ENCODE results near the gene SPEN.

The SPEN gene

GRCh38 chr1:15928971-15929965, 81.8 kb downstream of the SPEN start:
- Mint-ChIP-seq H3K4me3 (no peak overlapping the region), H3K4me1 (no peaks in the 10 kb centered on the region), H3K36me3 (ENCODE audit: low read depth) (peaks cover 91% of the 10 kb centered on the region), H3K27ac (no peak overlapping the region), H3K9me3 (peaks cover 3% of the 10 kb centered on the region), H3K27me3 (ENCODE audit: low read depth, poor library complexity) (no peaks in the 10 kb centered on the region)
- TF ChIP-seq, protein P1, sequence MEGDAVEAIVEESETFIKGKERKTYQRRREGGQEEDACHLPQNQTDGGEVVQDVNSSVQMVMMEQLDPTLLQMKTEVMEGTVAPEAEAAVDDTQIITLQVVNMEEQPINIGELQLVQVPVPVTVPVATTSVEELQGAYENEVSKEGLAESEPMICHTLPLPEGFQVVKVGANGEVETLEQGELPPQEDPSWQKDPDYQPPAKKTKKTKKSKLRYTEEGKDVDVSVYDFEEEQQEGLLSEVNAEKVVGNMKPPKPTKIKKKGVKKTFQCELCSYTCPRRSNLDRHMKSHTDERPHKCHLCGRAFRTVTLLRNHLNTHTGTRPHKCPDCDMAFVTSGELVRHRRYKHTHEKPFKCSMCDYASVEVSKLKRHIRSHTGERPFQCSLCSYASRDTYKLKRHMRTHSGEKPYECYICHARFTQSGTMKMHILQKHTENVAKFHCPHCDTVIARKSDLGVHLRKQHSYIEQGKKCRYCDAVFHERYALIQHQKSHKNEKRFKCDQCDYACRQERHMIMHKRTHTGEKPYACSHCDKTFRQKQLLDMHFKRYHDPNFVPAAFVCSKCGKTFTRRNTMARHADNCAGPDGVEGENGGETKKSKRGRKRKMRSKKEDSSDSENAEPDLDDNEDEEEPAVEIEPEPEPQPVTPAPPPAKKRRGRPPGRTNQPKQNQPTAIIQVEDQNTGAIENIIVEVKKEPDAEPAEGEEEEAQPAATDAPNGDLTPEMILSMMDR (IDR thresholded peaks at IDR 0.05) = no peak
- no peak for DNase-seq

DNA sequence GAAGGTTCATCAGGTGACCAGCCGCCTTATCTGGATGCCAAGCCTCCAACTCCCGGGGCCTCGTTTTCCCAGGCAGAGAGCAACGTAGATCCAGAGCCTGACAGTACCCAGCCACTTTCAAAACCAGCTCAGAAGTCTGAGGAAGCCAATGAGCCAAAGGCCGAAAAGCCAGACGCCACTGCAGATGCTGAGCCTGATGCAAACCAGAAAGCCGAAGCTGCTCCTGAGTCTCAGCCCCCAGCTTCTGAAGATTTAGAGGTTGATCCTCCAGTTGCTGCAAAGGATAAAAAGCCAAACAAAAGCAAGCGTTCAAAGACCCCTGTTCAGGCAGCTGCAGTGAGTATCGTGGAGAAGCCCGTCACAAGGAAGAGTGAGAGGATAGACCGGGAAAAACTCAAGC, 83.9 kb downstream of the SPEN start:
- peak overlapping the region; percentile 11 for H3K27ac Mint-ChIP-seq
- no peaks in the 10 kb centered on the region for H3K27me3 Mint-ChIP-seq (ENCODE audit: low read depth, poor library complexity)
- peaks cover 91% of the 10 kb centered on the region for H3K36me3 Mint-ChIP-seq (ENCODE audit: low read depth)
- TF ChIP-seq, protein P1 (IDR thresholded peaks at IDR 0.05) = no peak
- H3K9me3 Mint-ChIP-seq = peaks cover 3% of the 10 kb centered on the region
- no peak overlapping the region for H3K4me3 Mint-ChIP-seq
- H3K4me1 Mint-ChIP-seq = no peaks in the 10 kb centered on the region
- no peak for DNase-seq

- Mint-ChIP-seq H3K27me3 (ENCODE audit: low read depth, poor library complexity) (no peaks in the 10 kb centered on the region), H3K9me3 (peaks cover 3% of the 10 kb centered on the region), H3K4me1 (no peaks in the 10 kb centered on the region), H3K36me3 (ENCODE audit: low read depth) (peaks cover 90% of the 10 kb centered on the region), H3K27ac (peak overlapping the region; percentile 58), H3K4me3 (no peak overlapping the region)
- TF ChIP-seq, protein P1 (IDR thresholded peaks at IDR 0.05) = no peak
- no peak for DNase-seq
Measured at GRCh38 chr1:15931884-15932283, 84.4 kb downstream of the SPEN start.

DNA sequence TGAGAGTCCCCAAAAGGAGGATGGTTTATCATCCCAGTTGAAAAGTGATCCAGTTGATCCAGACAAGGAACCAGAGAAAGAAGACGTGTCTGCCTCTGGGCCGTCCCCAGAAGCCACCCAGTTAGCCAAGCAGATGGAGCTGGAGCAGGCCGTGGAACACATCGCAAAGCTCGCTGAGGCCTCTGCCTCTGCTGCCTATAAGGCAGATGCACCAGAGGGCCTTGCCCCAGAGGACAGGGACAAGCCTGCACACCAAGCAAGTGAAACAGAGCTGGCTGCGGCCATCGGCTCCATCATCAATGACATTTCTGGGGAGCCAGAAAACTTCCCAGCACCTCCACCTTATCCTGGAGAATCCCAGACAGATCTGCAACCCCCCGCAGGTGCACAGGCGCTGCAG, 85.1 kb downstream of the SPEN start:
- Mint-ChIP-seq H3K27ac (peak overlapping the region; percentile 92), H3K9me3 (peaks cover 3% of the 10 kb centered on the region), H3K36me3 (ENCODE audit: low read depth) (peaks cover 88% of the 10 kb centered on the region), H3K4me3 (no peak overlapping the region), H3K4me1 (no peaks in the 10 kb centered on the region), H3K27me3 (ENCODE audit: low read depth, poor library complexity) (no peaks in the 10 kb centered on the region)
- TF ChIP-seq, protein P1 (IDR thresholded peaks at IDR 0.05) = no peak
- DNase-seq = no peak

- peaks cover 81% of the 10 kb centered on the region for H3K36me3 Mint-ChIP-seq (ENCODE audit: low read depth)
- H3K27ac Mint-ChIP-seq = no peak overlapping the region
- no peak for DNase-seq
- no peaks in the 10 kb centered on the region for H3K4me1 Mint-ChIP-seq
- peaks cover 3% of the 10 kb centered on the region for H3K9me3 Mint-ChIP-seq
- TF ChIP-seq, protein P1 (IDR thresholded peaks at IDR 0.05) = no peak
- H3K27me3 Mint-ChIP-seq (ENCODE audit: low read depth, poor library complexity) = no peaks in the 10 kb centered on the region
- H3K4me3 Mint-ChIP-seq = no peak overlapping the region
Measured at GRCh38 chr1:15933684-15934083, 86.2 kb downstream of the SPEN start.

Data from nephron progenitor cell (in vitro differentiated cells).